Mucosa of gallbladder (tissue), 1 donor: ENCODE data around the gene ATP9A. TPM values are rescaled to one million over a fixed set of nuclear protein-coding genes. Genes with fewer than 3 reads are reported as not detected.
"Not testable (repeated sequence)": the region's sequence is repeated elsewhere in the genome, so short reads cannot be mapped to it uniquely, and the experiment has no call there.

ENCODE experiments used
- DNase-seq: peaks from one replicate; pipeline ENCODE4 v3.0.0-alpha.2; 2020; ENCODE audit warnings: low spot score
- total RNA-seq: library from RNA; stranded (reverse); gene quantifications from one replicate; pipeline ENCODE4 v1.2.1, GENCODE V29; 2021
- donor health status: DM: no; HTN: no; CAD: no.

Gene ATP9A
- total RNA-seq, 1 donor from 2014 or later: 49.5 TPM

DNA sequence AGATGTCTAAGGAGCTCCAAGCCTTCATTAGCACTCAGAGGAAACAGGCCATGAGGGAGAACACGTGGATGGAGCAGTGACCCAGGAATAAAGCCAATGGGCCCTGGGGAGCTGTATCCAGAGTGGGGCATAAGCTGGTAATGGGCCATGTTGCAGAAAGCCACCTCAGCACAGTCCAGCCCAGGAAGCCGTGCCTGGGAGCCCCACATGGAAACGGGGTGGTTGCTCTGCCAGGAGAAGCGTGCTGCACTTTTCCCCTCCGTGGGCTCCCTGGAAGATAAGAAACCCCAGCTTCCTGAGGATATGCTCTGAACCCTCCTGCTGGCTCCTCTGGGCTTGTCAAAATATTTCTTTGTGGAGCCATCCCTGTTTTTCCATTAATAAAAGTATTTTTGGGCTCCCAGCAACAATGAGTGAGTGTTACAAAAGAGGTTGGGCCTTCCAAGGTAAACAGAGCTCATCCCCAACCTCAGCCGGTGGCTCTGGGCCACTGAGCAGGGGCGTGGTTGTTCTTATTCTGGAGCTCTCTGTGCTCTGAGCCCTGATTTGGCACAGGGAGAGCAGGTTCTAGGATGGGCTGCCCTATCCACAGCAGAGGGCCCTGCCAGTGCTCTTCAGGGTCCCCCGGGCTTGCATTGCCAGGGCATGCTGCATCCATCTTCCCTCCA, 194.5 kb downstream of the ATP9A start:
- no peak for DNase-seq

DNA sequence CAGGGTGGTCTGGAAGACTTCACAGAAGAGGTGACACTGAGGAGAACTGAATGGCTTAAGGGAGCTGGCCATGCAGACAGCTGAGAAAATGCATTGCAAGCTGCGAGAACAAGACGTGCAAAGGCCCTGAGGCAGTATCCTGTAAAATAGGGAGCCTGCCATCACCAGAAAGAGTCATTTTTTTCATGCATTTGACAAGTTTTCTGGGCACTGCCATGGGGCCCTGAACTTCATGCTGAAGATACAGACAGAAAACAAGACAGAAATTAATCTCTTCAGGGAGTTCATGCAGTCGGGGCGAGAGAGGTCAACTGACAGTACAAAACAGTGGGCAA, 196.8 kb downstream of the ATP9A start:
- DNase-seq: no peak

DNA sequence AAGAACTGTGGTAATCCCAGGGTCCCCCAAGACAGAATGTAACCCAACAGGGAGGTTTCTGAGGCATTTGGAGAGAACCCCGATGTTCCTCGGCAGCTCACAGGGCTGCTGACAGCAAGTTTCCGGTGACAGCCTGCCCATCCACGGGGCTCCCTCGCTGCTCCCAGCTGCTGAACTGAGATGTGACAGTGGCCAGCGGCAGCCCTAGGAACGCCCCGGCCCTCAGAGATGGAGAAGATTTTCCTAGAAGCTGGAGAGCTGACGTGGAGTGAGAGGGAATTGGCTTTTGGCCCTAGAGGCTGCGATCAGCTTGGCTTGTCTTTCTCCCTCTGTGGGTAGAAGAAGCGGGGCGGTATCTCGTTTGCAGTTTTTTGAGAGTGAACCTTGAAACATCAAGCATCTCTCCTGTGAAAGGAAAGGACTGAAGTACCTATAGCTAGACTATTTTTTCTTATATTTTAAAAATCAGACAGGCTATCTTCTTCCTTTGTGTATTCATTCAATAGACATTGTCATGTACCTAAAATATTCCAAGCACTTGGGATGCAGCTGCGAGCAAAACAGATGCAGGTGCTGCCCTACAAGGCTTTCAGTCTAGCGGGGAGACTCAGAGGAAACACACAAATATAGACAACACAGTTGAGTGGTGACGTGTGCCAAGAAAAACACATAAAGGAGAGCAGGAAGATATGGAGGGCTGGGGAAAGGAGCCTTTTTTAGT, 197.3 kb downstream of the ATP9A start:
- DNase-seq: no peak

DNA sequence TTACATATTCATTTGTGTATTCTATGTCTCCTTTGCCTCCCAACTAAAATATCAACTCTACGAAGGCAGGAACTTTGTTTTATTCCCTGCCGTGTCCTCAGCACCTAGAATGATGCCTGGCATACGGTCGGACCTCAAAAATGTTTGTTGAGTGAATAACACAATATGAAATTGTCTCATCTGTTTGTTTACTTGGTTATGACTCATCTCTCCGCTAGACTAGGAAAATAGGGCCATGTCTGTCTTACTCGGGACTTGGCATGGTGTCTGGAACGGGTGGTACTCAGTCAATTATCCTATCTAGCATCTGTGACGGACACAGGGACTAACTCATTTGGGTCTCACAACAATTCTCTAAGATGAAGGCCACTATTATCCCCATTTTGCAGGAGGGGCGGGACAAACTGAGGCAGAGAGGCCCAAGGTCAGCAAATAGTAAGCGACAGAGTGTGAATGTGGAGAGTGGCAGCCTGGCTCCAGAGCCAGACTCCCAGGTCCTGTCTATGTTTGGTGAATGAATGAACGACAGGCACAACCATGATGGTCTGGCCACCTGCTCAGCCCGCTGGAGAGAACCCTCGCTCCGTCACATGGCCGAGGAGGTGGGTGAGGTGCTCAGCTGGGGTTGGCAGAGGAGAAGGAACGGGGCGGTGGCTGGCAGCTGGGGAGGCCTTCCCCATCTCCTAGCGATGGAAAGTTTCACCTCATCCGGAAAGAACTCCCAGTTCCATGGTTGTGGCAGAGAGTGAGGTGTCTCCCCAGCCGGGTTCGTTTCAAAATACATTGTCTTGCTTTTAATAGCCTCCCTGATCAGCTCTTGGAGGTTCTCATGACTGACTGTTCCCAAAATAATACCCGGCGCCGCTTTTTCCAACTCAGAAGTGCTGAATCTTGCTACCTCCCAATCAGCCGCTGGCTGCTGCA, 198.1 kb downstream of the ATP9A start:
- DNase-seq: no peak

DNA sequence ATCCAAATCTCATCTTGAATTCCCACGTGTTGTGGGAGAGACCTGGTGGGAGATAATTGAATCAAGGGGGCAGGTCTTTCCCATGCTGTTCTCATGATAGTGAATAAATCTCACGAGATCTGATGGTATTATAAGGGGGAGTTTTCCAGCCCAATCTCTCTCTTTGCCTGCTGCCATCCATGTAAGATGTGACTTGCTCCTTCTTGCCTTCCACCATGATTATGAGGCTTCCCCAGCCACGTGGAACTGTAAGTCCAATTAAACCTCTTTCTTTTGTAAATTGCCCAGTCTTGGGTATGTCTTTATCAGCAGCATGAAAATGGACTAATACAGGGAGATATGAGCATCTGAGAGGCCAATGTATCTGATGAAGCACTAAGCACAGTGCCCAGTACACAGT, 199.7 kb downstream of the ATP9A start:
- DNase-seq: not testable (repeated sequence)

DNA sequence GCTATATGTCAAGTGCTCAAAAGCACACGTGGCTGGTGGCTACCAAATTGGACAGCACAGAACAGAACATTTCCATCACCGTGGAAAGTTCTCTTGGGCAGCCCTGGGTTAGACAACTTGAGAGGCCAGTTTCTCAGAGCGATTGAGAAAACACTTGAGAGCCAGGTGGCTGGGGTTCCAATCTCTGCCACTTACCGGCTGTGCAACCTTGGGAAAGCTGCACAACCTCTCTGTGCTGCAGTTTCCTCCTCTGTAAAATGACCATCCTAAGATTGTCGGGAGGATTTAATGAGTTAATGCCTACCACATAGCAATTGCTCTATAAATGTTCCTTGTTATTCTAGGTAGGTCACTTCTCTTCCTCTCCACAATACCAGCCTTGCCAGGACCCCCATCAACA, 200.6 kb downstream of the ATP9A start:
- no peak for DNase-seq

DNA sequence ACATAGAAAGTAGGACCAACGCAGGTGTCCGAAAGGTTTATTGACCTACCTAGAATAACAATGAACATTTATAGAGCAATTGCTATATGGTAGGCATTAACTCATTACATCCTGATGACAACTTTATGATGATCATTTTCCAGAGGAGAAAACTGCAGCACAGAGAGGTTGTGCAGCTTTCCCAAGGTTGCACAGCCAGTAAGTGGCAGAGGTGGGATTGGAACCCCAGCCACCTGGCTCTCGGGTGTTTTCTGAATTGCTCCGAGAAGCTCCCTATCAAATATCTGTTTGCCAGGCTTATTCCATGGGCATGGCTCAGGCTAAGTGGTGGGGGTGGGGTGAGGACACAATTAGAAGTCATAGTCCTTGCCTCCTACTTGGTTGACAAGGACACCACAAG, 201.6 kb downstream of the ATP9A start:
- DNase-seq: no peak

DNA sequence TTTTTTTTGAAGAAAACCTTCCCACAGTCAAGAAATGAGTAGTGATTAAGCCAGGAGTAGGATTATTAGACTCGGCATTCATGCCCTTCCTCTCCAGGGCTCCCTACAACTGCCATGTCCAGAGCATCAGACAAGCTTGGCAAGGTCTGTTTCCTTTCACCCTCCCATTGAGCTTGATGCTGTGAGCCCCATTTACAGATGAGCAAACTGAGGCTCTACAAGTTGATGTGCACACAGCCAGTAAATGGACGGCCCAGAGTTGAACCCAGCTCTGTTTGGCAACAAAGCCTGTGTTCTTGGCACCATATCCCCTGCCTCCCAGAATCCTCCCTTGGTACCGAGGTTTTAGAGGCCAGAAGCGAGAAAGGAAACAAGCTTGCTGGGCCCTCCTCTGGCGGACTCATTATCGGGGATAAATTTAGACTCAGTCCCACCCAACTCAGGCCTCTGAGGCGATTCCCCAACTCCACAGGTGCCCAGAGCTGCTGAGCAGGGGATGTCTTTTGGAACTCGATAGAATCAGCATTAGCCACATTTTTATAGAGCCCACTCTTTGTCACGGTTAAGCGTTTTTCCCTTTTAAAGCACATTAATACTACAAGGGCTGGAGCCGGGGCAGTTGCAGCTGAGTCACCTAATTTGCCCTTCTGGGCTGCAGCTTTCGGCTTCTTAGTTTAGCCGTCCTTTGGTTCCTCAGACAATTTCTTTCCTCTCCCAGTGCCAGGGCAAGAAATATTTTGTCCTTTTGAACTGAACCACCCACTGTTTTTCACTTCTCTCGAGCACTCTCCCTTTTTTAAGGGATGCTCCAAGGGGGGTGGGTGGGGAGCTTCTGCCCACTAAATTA, 202.7 kb downstream of the ATP9A start:
- DNase-seq: no peak

DNA sequence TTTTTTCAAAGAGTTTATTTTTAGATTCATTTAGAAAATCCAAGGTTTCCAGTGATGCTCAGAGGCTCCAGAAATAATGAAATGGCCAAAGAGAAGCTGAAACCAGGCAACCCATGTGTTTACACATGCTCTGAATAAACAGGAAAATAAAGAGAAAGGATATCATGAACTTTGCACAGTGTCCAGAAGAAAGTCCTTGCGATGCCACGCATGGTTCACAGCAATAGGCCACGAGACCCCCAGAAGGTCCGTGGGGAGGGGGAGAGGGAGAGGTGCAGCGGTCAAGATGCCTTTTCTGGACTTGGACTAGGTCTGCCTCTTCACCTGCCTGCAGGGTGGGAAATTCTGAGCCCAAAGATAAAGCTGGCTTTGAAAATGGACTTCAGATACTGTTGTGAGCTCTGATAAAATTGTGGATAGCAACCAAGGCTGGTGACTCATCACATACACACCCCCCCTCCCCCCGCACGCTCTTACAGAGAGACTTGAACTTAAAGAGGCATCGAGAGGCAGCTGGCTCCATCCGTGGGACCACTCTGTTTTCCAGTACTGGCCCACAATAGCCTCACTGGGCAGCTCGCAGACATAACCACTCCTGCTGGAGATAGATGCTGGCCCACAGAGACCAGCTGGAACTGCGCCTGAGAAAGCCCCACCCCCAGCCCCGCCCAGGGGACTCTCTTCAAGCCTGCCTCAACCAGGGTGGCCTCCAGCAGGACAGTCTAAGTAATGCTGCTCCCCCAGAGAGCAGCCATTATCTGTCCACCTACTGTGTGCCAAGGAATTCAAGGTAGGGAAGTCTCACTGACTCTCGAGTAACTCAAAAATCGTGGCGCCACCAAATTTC, 204.5 kb downstream of the ATP9A start:
- DNase-seq: peak; percentile 54

DNA sequence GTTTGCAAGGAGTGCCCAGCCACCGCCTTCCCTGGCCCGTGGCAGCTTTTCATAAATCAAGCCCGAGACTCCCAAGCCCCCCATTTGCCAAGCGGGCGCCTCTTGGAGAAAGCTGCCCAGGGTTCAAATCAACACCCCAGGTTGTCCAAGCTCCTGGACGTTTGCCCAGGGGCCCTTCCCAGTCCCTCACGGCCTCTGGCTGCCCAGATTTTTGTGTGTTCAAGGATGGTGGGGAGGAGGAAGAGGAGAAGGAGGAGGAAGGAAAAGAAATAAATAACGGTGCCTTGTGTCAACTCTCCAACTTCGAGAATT, 205.1 kb downstream of the ATP9A start:
- DNase-seq: no peak

DNA sequence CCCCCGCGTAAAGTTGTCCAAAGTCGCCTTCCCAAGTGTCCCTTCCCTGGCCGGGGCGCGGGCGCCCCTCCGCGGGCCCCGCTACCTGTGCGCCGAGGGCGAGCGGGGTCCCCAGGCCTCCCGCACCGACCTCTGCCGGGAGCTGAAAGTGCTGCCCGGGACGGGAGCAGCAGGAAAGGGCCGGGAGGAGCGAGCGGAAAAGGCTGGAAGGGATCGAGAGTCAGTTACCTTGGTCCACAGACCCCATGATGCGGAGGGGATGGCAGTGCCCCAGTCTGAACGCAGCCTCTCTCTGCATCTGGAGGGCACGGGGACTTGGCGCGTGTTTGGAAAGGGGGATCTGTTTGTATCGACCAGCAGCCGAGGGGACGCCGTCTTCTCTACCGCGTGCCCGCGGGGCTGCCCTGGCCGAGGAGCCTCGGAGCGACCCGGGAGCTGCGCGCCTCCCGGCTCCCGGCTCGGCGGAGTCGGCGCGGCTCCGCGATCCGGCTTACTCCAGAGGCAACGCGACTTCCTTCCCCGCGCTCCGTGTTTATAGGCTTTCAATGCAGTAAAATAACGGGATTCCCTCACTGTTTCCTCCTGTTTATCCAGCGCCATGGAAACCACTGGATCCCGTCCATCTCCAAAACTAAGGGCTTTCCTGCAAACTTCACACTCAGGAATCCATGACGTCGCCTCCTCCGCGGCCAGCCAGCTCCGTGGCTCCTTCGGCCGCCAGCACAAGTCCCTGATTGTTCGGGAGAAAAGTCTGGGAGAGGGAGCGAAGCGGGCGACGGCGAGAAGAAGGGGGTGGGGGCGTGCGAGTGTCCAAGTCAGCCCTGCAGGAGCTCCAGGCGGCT, 205.6 kb downstream of the ATP9A start:
- DNase-seq: peak; percentile 78

DNA sequence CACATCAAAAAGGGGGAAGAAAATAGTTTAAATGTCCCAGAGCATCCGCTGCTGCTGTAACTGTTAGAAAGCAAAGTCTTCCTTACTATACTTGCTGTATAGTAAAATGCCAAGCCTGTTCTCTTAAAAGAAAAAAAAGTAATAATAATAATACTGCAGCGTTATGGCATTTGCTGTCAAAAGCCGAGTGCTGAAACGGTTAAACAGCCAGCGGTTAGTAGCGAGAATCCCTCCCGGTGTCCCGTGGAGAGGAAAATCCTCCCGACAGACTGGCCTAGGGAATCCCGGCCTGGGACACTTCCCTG, 206.2 kb downstream of the ATP9A start:
- no peak for DNase-seq

DNA sequence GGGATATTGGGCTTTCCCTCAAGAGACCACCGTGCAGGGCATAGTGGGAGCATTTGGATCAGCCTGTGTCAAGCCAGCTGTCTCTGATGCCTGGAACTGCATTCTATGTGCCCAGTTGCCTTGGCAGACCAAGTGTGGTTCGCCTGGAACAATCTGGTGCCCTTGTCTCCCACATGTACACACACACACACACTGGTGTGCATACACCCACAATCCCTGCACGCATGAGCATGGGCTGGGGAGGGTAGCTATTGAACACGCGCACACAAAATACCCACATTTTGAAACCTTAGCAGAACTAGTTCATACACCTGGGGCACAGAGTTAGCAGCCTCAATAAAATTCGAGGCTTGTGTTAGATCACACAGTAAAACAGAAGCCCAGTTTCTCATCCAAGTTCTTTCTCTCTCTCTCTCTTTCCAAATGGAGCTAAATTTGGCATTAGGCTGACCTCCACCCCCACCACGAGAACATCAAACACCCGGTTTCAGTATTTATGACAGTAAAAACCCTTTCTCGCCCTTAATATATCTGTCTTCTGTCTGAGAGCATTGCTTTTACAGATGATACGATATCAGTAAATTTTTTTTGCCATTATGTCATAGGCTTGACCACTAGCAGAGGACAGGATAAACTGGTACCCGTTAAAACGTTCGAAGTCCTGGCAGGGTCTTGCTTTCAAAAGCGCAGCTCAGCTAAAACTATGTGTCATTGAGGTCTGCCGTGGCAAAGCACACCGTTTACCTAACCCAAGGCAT, 207.5 kb downstream of the ATP9A start:
- no peak for DNase-seq

DNA sequence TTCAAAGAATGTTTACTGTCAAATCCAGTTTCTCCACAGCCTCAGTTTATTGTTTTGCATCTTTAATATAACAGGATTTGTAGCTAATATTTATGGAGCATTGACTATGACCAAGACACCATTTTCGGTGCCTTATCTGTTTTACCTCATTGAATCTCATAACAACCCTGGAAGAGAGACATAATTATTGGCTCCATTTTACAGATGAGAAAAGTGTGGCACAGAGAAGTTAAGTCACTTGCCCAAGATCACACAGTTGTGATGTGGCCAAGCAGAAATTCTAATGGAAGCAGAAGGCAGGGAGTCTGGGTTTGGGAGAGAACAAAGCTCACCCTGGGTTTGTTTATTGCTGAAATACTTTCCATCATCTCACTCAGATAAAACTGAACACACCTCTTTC, 208.1 kb downstream of the ATP9A start:
- no peak for DNase-seq

DNA sequence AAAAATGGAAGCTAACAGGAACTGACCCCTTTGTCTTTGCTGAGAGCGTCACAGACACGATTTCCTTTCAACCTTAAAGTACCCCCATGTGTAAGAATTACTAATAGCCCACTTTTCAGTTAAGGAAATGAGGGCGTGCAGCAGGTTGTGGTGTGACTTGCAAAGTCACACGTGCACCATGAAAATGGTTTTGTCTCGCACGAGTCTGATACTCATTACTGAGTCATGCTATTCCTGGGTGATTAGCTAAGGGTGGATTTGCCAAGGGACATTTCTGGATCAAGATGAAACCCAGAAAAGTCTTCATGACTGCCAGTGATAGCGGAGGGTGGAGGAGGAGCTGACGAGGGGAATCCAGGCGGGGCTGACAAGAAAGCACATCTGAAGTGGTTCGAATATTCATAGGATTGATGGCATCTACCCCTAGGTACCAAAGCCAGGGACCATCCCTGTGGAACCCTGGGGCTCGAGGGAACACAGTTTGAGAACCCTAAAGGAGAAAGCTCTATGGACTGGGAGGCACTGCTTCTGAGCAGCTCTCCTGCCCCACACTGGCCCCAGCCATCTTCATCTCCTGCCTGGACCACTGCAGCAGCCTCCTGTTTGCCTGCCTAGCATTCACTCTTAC, 213.5 kb downstream of the ATP9A start:
- no peak for DNase-seq

DNA sequence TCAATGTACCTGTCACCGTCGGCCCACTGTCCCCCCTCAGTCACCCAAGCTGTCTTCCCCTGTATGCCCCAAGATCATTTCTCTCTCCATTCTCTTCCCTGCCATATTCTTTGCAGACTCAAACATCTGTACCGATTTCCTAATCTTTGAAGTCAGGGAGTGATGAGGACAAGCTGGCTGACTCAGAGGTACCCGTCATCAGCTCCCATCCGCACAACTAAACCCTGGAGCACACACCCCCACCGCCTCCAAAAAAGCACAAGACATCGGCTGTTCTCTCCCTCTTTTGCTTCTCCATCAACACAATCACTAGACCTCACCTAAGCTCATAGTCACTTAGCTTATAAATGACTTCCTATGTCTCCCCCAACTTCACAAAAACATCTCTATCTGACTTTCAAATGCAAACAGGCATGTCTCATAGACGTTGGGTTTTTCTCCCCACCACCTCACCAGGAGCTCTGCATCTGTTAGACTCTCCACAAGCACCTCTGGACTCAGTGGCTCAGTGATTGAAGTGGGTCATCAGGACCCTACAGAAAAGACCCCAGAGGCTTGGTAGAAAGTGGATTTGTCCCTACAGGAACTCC, 214.2 kb downstream of the ATP9A start:
- DNase-seq: no peak

DNA sequence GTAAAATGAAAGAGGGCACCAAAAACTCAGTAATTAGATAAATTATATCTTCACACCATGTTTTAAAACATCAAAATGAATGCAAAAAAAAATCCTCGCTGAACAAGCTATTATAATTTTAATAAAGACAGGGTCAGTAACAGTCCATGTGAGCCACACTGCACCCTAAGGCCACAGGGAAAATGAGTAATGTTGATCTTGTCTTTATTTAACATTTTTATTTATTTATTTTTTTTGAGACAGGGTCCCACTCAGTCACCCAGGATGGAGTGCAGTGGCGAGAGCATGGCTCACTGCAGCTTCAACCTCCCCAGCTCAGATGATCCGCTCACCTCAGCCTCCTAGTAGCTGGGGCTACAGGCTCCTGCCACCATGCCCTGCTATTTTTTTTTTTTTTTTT, 217.0 kb downstream of the ATP9A start:
- DNase-seq: no peak

DNA sequence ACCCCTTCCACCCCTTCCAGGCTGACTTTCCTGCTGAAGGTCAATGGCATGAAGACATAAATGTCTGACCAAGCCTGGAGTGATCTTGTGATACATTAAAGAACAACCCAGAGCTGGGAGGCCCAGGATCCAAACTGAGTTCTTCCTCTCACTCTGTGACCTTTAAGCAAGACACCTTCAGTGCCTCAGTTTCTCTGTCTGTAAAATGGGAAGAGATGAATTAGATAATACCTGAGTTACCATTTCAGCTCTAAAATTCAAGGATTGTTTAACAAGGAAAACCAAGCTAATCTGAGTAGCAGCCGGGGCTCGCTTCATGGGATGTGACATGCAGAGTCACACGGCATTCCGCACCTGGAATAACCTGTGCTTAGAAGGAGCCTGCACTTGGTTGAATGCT, 218.7 kb downstream of the ATP9A start:
- no peak for DNase-seq

DNA sequence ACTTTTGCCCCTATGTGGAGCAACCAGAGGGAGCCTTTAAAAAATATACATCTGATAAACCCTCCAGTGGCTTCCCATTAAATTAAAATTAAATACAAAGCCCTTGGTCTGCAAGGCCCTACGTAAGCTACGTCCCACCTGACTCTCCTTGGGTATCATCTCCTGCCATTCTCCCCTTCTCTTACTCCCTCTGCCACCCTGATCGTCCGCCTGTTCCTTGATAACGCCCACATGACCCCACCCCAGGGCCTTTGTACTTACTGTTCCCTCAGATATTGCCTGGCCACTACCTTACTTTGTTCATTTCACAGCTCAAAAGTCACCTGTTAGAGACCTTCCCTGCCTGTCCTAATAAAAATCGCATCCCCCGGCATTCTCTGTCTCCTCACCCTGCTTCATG, 220.2 kb downstream of the ATP9A start:
- DNase-seq: no peak
